ENCODE measurements around the gene DHODH.

DHODH gene

DNA sequence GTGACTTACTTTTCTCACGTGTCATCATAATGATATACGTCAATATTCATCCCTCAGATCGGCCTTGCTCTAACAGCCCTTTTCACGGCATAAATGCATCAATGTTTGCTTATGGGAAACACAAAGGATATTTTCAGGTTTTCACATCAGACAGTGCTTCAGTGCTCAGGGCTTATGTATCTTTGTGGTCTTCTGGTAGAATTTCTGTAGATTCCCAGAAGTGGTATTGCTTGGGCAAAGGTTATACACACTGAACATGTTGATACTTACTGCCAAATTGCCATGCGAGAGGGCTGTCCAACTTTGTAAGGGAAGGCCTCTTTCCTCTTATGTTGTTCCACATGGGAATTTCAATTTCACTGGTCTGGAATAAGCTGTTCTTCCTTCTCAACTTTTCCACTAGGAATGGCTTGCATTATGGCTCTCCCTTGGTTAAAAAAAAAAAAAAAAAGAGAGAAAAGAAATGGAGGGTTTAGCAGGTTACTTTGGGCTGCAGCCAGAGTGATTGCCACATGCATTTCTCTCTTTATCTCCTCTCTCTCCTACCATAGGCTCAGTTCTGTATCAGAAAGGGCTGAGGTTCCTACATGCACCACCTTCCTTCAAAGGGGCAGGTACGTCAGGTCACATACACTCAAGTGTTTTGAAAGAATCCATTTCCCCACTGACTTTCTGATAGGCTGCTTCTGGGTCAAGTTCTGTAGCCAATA is 19.3 kb downstream of the DHODH start (continued):
- TF ChIP-seq, protein P1, sequence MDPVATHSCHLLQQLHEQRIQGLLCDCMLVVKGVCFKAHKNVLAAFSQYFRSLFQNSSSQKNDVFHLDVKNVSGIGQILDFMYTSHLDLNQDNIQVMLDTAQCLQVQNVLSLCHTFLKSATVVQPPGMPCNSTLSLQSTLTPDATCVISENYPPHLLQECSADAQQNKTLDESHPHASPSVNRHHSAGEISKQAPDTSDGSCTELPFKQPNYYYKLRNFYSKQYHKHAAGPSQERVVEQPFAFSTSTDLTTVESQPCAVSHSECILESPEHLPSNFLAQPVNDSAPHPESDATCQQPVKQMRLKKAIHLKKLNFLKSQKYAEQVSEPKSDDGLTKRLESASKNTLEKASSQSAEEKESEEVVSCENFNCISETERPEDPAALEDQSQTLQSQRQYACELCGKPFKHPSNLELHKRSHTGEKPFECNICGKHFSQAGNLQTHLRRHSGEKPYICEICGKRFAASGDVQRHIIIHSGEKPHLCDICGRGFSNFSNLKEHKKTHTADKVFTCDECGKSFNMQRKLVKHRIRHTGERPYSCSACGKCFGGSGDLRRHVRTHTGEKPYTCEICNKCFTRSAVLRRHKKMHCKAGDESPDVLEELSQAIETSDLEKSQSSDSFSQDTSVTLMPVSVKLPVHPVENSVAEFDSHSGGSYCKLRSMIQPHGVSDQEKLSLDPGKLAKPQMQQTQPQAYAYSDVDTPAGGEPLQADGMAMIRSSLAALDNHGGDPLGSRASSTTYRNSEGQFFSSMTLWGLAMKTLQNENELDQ (tag by site-specific recombination; IDR thresholded peaks at IDR 0.05; ENCODE audit: low read depth), result no peak
- no peak for TF ChIP-seq YY1 (tag by site-specific recombination; IDR thresholded peaks at IDR 0.05)

DNA sequence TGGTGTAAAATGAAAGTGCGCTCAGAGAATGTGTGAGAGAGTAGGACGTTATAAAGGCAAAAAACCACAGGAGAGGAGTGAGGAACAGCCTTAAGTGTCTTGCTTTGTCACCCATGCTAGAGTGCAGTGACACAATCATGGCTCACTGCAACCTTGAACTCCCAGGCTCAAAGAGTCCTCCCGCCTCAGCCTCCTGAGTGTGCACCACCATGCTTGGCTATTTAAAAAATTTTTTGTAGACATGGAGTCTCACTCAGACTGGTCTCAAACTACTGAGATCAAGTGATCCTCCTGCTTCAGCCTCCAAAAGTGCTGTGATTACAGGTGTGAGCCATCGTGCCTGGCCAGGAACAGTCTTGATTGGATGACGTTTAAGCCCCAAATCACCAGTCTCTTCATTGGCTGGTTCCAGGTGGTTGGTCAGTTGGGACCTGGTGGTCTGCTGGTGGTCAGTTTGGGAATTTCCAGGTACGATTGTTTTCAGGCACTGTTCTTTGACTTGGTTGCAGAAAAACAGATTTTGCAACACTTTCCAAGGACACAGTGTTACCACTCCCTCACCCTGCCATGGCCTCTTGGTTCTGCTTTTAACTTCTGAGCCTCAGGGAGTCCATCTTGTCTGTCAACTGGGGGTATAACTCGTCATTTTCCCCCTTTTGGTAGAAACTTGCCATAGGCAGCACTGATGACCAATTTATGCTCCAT is 21.2 kb downstream of the DHODH start:
- no peak overlapping the region for H3K27ac ChIP-seq (ENCODE audit: extremely low read depth, low read depth, low read length)
- no peaks in the 10 kb centered on the region for H3K4me1 ChIP-seq (ENCODE audit: control insufficient read depth, insufficient read depth, low read length)
- no peaks in the 10 kb centered on the region for H3K9me3 ChIP-seq (ENCODE audit: control insufficient read depth, insufficient read depth, low read depth, low read length)
- ChIA-PET CTCF (no interaction called here), POLR2A (no interaction called here)
- H3K36me3 ChIP-seq (ENCODE audit: control insufficient read depth in 2 of 2, insufficient read depth in 1 of 2, low read length in 2 of 2), result peaks cover 0 to 12% of the 10 kb centered on the region in 2 experiments; a peak in 2 of 3 replicates
- TF ChIP-seq ZNF366 (tag by site-specific recombination; conservative IDR thresholded peaks at IDR 0.05), result no peak
- TF ChIP-seq, protein P2, sequence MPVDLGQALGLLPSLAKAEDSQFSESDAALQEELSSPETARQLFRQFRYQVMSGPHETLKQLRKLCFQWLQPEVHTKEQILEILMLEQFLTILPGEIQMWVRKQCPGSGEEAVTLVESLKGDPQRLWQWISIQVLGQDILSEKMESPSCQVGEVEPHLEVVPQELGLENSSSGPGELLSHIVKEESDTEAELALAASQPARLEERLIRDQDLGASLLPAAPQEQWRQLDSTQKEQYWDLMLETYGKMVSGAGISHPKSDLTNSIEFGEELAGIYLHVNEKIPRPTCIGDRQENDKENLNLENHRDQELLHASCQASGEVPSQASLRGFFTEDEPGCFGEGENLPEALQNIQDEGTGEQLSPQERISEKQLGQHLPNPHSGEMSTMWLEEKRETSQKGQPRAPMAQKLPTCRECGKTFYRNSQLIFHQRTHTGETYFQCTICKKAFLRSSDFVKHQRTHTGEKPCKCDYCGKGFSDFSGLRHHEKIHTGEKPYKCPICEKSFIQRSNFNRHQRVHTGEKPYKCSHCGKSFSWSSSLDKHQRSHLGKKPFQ (tag by site-specific recombination; IDR thresholded peaks at IDR 0.05), result no peak
- TF ChIP-seq ZBTB20 (tag by site-specific recombination; IDR thresholded peaks at IDR 0.05), result no peak
- TF ChIP-seq SALL2 (tag by site-specific recombination; IDR thresholded peaks at IDR 0.05; ENCODE audit: borderline replicate concordance), result no peak
- no peak for TF ChIP-seq ZNF571 (tag by site-specific recombination; IDR thresholded peaks at IDR 0.05)
- TF ChIP-seq KLF16 (tag by site-specific recombination; IDR thresholded peaks at IDR 0.05), result no peak
- TF ChIP-seq ZSCAN16 (tag by site-specific recombination; IDR thresholded peaks at IDR 0.05), result no peak
- TF ChIP-seq, protein P3, sequence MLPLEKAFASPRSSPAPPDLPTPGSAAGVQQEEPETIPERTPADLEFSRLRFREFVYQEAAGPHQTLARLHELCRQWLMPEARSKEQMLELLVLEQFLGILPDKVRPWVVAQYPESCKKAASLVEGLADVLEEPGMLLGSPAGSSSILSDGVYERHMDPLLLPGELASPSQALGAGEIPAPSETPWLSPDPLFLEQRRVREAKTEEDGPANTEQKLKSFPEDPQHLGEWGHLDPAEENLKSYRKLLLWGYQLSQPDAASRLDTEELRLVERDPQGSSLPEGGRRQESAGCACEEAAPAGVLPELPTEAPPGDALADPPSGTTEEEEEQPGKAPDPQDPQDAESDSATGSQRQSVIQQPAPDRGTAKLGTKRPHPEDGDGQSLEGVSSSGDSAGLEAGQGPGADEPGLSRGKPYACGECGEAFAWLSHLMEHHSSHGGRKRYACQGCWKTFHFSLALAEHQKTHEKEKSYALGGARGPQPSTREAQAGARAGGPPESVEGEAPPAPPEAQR (tag by site-specific recombination; IDR thresholded peaks at IDR 0.05), result no peak
- no peak for TF ChIP-seq ZNF311 (tag by site-specific recombination; IDR thresholded peaks at IDR 0.05; ENCODE audit: borderline replicate concordance)
- no peak for TF ChIP-seq FEZF1 (tag by site-specific recombination; IDR thresholded peaks at IDR 0.05)
- TF ChIP-seq, protein P4, sequence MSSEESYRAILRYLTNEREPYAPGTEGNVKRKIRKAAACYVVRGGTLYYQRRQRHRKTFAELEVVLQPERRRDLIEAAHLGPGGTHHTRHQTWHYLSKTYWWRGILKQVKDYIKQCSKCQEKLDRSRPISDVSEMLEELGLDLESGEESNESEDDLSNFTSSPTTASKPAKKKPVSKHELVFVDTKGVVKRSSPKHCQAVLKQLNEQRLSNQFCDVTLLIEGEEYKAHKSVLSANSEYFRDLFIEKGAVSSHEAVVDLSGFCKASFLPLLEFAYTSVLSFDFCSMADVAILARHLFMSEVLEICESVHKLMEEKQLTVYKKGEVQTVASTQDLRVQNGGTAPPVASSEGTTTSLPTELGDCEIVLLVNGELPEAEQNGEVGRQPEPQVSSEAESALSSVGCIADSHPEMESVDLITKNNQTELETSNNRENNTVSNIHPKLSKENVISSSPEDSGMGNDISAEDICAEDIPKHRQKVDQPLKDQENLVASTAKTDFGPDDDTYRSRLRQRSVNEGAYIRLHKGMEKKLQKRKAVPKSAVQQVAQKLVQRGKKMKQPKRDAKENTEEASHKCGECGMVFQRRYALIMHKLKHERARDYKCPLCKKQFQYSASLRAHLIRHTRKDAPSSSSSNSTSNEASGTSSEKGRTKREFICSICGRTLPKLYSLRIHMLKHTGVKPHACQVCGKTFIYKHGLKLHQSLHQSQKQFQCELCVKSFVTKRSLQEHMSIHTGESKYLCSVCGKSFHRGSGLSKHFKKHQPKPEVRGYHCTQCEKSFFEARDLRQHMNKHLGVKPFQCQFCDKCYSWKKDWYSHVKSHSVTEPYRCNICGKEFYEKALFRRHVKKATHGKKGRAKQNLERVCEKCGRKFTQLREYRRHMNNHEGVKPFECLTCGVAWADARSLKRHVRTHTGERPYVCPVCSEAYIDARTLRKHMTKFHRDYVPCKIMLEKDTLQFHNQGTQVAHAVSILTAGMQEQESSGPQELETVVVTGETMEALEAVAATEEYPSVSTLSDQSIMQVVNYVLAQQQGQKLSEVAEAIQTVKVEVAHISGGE (tag by site-specific recombination; conservative IDR thresholded peaks at IDR 0.05; ENCODE audit: low read depth), result no peak
- TF ChIP-seq, protein P5, sequence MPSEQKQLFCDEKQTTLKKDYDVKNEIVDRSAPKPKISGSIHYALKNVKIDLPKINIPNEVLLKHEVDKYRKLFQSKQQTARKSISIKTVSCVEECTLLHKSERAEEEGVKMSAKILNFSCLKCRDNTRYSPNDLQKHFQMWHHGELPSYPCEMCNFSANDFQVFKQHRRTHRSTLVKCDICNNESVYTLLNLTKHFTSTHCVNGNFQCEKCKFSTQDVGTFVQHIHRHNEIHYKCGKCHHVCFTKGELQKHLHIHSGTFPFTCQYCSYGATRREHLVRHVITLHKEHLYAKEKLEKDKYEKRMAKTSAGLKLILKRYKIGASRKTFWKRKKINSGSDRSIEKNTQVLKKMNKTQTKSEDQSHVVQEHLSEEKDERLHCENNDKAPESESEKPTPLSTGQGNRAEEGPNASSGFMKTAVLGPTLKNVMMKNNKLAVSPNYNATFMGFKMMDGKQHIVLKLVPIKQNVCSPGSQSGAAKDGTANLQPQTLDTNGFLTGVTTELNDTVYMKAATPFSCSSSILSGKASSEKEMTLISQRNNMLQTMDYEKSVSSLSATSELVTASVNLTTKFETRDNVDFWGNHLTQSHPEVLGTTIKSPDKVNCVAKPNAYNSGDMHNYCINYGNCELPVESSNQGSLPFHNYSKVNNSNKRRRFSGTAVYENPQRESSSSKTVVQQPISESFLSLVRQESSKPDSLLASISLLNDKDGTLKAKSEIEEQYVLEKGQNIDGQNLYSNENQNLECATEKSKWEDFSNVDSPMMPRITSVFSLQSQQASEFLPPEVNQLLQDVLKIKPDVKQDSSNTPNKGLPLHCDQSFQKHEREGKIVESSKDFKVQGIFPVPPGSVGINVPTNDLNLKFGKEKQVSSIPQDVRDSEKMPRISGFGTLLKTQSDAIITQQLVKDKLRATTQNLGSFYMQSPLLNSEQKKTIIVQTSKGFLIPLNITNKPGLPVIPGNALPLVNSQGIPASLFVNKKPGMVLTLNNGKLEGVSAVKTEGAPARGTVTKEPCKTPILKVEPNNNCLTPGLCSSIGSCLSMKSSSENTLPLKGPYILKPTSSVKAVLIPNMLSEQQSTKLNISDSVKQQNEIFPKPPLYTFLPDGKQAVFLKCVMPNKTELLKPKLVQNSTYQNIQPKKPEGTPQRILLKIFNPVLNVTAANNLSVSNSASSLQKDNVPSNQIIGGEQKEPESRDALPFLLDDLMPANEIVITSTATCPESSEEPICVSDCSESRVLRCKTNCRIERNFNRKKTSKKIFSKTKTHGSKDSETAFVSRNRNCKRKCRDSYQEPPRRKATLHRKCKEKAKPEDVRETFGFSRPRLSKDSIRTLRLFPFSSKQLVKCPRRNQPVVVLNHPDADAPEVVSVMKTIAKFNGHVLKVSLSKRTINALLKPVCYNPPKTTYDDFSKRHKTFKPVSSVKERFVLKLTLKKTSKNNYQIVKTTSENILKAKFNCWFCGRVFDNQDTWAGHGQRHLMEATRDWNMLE (tag by site-specific recombination; conservative IDR thresholded peaks at IDR 0.05; ENCODE audit: low read depth), result no peak
- TF ChIP-seq, protein P6, sequence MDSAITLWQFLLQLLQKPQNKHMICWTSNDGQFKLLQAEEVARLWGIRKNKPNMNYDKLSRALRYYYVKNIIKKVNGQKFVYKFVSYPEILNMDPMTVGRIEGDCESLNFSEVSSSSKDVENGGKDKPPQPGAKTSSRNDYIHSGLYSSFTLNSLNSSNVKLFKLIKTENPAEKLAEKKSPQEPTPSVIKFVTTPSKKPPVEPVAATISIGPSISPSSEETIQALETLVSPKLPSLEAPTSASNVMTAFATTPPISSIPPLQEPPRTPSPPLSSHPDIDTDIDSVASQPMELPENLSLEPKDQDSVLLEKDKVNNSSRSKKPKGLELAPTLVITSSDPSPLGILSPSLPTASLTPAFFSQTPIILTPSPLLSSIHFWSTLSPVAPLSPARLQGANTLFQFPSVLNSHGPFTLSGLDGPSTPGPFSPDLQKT (IDR thresholded peaks at IDR 0.05; ENCODE audit: borderline replicate concordance, low read depth, low read length), result no peak
- no peak for TF ChIP-seq ZIC2 (tag by site-specific recombination; IDR thresholded peaks at IDR 0.05)
- no peak for TF ChIP-seq KLF1 (tag by site-specific recombination; IDR thresholded peaks at IDR 0.05)
- TF ChIP-seq ZNF324 (tag by site-specific recombination; IDR thresholded peaks at IDR 0.05), result no peak
- no peak for TF ChIP-seq IKZF3 (tag by site-specific recombination; IDR thresholded peaks at IDR 0.05)
- no peak overlapping the region for H3K4me3 ChIP-seq (ENCODE audit: low read depth, low read length)
